GM18867 (cell line): ENCODE measurements around the gene TSHZ2.

Experiments used
- ATAC-seq: cut with Tn5 transposase; IDR thresholded peaks from one replicate; pipeline ENCODE4 v1.9.1; 2021; ENCODE audit warnings: mild to moderate bottlenecking, moderate library complexity; ENCODE audit not compliant: unreplicated experiment

The TSHZ2 gene

DNA sequence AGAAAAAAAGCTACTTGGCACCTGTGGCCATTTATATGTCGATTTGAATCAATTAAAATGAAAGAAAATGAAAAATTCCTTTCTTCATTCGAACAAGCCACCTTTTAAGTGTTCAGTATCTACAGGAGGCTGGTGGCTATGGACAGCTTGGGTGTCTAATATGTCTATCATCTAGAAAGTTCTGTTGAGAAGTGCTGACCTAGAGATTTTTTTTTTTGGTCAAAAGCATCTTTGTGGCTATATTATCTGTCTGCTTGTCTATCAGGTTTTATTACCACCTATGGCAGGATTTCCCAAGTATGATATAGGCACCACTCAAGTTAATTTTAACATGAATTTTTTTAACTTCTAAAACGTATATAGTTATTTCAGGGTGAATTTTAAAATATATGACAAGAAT lies 250.8 kb downstream of the TSHZ2 start:
- no peak for ATAC-seq

DNA sequence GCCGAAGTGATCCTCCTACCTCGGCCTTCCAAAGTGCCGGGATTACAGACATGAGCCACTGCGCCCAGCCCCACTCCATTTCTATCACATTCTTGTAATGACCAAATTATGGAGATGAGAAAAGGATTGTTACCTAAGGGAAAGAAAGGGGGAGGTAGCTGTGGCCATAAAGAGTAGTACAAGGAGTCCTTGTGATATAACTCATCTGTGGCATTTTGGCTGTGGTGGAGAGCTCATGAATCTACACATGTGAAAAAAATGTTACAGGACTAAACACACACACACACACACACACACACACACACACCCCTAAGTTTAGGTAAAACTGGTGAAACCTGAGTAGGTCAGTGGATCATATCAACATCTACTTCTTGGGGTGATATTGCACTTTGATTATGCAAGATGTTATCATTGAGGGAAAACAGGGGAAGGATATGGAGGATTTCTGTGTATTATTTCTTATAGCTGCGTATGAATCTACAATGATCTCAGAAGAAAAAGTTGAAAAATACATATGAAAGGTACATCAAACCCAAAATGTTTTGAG lies 251.5 kb downstream of the TSHZ2 start:
- ATAC-seq = no peak

- no peak for ATAC-seq
Observed at GRCh38 chr20:53224851-53225250, 252.7 kb downstream of the TSHZ2 start.

GRCh38 chr20:53226826-53227225 lies 254.7 kb downstream of the TSHZ2 start:
- ATAC-seq = peak; percentile 62

DNA sequence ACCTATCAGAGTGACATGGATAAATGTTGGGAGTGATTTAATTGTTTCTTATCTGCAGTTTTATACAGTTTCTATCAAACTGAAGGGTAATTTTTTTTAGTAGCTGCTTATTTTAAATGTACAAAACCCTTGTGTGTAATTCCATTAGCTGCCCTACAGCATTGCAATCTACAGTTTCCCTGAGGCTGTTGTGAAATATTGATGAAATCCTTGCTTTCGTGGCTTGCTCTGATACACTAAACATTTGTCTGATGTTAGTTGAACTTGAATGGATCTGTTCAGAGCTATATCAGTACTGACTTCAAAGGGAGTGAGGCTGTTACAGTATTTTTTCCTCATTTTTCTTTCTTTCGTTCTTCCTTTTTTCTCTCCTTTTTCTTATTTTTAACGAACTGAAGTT lies 255.4 kb downstream of the TSHZ2 start:
- ATAC-seq = no peak

- no peak for ATAC-seq
Observed at GRCh38 chr20:53231061-53231460, 258.9 kb downstream of the TSHZ2 start.

- ATAC-seq = no peak
Observed at GRCh38 chr20:53237461-53237860, 265.3 kb downstream of the TSHZ2 start.

GRCh38 chr20:53238121-53238660 lies 266.0 kb downstream of the TSHZ2 start:
- ATAC-seq = no peak

- no peak for ATAC-seq
Observed at GRCh38 chr20:53243152-53243551, 271.0 kb downstream of the TSHZ2 start.

GRCh38 chr20:53244711-53245110 lies 272.6 kb downstream of the TSHZ2 start:
- no peak for ATAC-seq

- ATAC-seq = no peak
Observed at GRCh38 chr20:53245574-53245973, 273.4 kb downstream of the TSHZ2 start.

DNA sequence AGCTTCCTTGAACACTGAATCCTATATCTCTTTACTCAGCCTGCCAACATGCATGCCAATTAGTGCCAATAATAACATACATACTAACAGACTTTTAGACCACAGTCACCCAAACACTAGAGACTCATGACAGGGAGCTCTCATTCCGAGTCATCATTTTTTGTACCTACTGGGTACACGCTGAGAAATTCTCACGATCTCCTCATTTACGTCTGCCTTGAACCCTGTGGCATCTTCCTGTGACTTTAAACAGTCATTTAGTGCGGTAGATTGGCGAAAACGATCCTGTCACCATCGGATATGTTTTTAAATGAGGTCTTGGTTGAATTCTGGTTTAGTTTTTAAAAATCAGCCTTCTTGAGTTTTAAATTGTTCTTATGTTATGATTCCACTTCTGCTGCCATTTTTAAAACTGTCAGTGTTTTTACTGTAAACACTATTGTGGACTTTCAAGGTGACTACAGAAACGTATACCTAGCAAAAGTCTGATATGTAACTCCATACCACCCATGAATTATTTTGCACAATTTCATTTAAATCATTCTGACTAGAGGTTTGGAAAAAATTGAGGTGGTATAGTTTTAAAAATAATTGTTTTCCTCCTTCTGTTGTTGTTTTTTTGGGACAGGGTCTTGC lies 275.4 kb downstream of the TSHZ2 start:
- ATAC-seq = no peak

GRCh38 chr20:53250456-53250855 lies 278.3 kb downstream of the TSHZ2 start:
- no peak for ATAC-seq

DNA sequence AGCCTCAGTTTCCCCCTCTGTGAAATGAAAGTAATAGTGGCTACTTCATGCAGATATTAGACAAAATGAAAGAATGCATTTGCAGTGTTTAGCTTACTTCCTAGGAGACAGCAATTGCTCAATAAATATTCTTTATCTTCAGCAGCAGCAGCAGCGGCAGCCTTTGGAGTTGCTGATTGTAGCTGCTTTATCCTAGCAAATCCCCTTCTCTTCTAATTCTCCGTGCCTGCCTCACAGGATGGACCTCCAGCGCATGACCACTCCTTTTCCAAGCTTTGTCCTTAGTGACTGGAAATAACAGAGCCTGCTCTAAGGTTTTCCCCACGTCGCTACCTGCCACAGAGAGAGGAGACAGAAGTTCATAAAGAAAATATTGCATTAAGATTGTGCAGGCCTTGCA lies 279.8 kb downstream of the TSHZ2 start:
- no peak for ATAC-seq

GRCh38 chr20:53253668-53254067 lies 281.5 kb downstream of the TSHZ2 start:
- ATAC-seq = no peak

GRCh38 chr20:53255102-53255710 lies 283.0 kb downstream of the TSHZ2 start:
- no peak for ATAC-seq

DNA sequence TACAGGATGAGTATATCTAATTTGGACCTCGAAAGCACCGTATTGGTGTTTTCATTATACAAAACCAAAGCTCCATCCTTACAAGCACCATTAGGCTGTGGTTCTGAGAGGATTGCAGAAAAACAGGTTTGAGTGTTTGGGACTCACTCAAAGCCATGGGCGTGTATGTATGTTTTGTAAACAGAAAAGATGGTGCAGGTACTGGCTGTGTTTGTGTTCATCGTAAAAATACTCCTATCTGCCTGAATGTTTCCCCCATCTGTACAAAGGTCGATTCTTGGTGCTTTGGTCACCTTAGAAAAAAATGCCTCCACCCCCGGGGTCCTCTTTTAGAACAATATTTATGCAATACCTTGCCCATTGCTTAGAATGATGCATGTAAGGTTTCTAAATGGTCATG lies 286.6 kb downstream of the TSHZ2 start:
- ATAC-seq = no peak

- ATAC-seq = no peak
Observed at GRCh38 chr20:53260168-53260567, 288.0 kb downstream of the TSHZ2 start.

DNA sequence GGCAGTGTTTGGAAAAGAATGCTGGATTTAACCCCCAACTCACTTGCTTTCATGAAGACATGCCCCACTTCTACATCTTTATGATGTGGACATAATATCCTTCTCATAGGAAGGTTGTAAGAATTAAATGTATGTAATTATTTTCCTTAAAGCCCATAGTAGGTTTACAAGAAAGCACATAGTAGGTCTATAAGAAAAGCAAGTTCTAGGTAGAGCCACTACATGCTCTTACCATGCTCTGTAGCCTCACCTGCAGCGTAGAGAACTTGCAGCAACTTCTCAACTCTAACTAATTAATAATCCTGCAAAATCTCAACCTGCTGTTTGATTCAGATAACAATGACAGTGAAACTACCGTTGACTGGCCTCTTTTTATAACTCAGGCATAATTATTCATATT lies 288.4 kb downstream of the TSHZ2 start:
- ATAC-seq = no peak

GRCh38 chr20:53262365-53262764 lies 290.2 kb downstream of the TSHZ2 start:
- ATAC-seq = no peak

DNA sequence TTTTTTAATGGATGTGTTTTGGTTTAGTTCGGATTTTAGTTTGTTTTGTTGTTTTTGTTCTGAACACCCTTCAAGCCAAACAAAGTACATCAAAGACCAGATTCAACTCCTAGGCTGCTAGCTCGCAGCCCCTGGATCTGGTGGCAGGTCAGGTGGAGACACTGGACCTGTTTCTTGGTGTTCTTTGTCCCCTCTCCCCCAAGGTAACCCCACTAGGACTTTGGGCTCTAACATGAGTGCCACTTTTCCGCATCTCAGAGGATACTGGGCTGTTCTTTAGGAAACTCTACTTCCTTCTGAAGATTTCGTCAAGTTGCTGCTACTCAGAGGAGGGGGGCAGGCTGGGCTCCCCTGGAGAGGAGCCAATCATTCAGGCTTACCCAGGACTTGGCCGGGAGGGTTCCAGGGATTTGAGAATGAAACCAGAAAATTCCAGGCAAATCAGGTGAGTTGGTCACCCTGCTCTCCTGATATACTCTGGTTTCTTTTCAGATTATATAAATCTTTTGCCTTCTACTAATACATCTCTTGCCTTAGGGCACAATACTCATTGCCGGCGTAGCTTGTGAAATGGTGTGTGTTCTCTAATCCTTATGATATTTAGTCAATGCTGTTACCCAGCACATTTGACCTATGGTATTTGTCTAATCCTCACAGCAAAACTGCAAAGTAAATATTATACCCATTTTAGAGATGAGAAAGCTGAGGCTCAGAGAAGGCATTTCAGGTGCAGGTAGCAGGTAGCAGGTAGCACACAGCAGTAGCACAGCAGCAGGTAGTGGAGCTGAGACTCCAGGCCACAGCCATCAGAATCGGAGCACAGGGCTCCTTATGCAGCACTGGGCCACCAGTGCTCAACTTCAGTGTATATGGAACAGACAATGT lies 291.6 kb downstream of the TSHZ2 start:
- ATAC-seq = no peak
